Activated CD4-positive, CD25-positive, alpha-beta regulatory T cell (primary cell): Measurements from ENCODE around the gene CEMP1.

ENCODE experiments used
- DNase-seq, 4 experiments: peaks; one replicate each; lab custom pipeline; 2025; lab: John Stamatoyannopoulos, UW

CEMP1 gene

DNA sequence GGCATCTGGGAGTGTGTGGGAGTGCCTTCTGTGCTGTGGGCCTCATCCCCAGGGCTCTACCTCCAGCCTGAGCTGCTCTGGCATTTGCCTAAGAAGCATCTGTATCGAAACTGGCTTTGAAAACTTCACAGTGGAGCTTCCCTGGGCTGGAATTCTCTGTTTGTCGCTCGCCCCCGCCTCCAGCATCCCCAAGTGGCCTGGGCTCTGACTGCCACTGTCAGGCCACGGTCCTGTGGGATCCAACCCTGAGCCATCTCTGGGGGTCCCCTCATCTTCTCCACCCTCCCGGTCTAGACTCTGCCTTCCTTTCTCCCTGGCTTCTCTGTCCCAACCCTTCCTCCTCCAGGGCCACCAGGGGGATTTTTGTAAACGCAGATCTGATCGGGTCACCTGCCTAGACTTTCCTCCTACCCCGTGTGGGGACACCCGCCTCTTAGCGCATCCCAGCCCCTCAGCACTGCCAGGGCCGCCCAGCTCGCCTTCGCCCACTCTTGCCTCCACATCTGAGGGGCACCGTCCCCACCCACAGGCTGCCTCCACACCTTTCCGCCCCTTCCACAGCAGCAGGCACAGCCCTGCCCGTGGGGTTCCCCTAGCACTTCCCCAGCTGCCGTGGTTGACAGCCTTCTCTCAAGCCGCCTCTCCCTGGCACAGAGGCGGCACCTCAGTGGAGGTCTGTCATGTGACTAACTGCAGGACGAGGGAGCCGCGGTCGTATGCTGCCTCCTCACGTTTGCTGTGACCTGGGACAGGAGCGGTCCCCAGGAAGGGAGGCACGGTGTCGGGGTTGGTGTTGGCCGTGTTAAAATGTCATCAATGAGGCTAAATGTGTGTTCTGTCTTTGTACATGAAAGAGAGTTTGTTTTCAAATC lies 44.3 kb downstream of the CEMP1 start:
- peak; percentile 29 to 67 (median 50) for DNase-seq

DNA sequence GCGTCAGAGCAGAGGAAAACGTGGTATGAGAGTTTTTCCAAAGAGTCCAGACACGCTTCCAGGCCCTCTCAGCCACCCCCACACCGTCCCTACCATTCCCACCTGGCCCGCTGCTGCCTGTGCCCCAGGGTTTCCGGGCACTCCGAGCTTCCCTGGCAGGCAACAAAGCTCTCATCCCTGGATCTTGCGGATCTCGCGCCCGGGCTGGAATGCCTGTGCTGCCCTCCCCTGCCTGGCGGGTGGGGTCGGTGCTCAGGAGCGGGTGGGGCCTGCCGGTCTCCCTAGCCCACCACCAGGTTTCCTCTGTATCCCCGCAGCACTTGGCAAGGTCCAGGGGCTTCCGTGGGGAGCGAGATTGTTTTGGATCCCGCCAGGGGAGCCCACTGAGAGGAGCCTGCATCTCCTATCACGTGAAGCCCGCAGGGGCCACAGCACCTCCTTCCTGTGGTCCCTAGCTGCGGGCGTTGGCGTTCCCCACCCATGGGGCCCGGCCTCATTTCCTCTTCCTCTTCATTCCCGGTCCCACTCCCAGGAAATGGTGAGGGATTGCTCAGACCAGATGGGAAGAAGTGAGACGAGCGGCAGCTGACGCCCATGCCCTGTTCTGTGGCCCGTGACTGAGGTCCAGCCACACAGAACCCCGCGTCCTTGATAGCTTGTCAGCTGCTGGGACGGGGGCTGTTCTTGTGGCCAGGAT lies 45.2 kb downstream of the CEMP1 start:
- DNase-seq, result no peak

GRCh38 chr16:2484898-2485508 lies 46.2 kb downstream of the CEMP1 start:
- DNase-seq, result no peak

- DNase-seq, result no peak
Observed at GRCh38 chr16:2483939-2484897, 47.0 kb downstream of the CEMP1 start.

DNA sequence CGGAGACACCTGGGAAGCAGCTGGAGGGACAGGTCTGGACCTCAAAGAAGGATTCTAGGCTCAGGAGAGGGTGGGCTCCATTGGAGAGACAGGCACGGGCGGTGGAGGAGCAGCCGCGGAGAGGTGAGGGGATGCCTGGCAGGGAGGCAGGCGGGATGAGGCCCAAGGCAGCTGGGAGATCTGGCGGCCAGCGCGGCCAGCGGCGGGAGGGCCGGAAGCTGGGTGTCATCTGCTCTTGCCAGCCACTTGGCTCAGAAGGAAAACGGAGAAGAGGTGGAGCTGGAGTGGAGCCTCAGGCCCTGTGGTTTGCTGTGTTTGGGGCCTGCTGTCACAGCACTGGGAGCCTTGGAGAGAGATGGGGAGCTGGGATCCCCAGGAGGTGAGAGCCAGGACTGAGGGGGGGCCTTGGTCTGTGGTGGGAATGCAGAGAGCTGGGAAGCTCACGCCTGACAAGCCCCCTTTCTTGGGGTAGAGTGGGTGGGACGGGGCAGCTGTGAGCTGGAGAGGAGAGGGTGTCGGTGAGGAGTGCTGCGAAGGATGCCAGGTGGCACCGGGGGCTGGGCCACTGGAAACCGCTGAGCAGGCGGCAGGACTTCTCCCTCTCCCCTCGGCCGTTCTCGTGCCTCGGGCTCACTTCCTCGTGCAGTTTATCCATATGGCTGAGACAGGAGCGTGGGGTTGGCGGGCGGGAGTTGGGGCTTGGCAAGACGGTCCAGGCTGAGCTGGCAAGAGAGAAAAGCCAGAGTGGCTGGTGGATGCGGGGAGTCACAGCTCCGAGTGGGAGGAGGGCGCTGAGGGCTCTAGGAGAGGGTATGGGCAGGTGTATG lies 48.3 kb downstream of the CEMP1 start:
- DNase-seq, result no peak

DNA sequence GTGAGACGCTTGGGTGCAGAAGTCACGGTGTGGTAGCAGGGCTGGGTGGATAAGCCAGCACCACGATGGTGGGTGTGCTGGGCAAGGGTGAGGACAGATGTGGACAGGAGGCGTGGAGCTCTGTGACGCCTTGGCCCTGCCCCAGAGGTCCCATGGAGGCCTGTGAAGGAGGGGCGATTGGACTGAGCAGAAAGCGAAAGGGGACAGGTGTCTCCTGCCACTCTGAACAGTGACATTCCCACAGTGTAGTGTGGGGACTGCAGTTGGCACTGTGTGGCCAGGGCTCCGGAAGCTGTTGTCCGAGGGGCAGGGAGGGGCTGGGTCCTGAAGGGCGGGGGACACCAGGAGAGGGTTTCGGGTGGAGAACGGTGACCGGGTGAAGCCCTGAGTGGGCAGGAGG lies 49.0 kb downstream of the CEMP1 start:
- no peak for DNase-seq

DNA sequence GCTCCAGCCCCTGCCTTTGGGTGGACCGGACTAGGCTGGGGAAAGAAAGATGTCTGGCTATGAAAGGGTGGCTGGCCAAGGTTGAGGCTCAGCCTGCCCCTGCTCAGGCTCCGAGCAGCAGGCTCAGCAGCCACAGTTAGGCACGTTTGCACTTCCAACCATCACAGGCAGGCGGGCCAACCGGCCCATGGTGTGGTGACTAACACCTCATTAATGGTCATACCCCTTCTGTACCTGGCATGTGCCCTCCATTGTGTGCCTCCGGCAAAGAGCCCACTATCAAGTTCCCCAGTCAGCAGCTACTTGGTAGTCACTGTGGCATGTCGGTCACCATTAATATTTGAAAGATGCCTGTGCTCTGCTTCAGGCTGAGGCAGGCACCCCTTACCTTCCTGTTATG lies 49.5 kb downstream of the CEMP1 start:
- DNase-seq, result no peak

DNA sequence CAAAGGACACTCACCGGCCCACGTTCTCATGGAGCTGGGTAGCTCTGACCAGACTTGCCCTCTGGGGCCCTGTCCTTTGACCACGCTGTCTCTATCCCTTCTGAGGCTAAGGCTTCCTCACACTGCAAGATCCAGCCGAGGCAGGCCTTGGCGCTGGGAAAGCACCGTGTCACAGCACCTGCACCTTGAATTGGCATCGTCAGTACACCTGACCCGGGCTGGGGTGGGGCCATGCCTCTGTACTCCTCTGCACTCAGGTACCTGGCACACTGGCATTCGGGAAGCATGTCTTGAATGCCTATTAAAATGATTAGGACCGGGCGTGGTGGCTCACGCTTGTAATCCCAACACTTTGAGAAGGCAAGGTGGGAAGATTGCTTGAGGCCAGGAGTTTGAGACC lies 50.3 kb downstream of the CEMP1 start:
- DNase-seq, result no peak
